Testis (tissue), 3 donors: ENCODE measurements around the gene LRP1. TPM values are rescaled to one million over a fixed set of nuclear protein-coding genes. Genes with fewer than 3 reads are reported as not detected.

ENCODE experiments used
- DNase-seq: peaks from one replicate; pipeline ENCODE4 v3.0.0-alpha.2; 2019
- H3K27ac ChIP-seq, 2 donors: fragments of 200-600 bp; sonication (generic); one replicate each; pipeline ENCODE4 v1.5.1; 2019
- H3K27me3 ChIP-seq: fragments of 200-600 bp; sonication (generic); one replicate; pipeline ENCODE4 v1.5.1; 2019
- H3K36me3 ChIP-seq: fragments of 200-600 bp; sonication (generic); one replicate; pipeline ENCODE4 v1.5.1; 2017; ENCODE audit warnings: low read depth; ENCODE audit errors: missing control alignments
- H3K4me1 ChIP-seq: fragments of 200-600 bp; sonication (generic); one replicate; pipeline ENCODE4 v1.5.1; 2019
- H3K4me3 ChIP-seq, 2 donors: fragments of 200-600 bp; sonication (generic); one replicate each; pipeline ENCODE4 v1.5.1; 2017 to 2019
- H3K9me3 ChIP-seq: fragments of 200-600 bp; sonication (generic); one replicate; pipeline ENCODE4 v1.5.1; 2017
- CTCF ChIP-seq, 3 experiments: fragments of 450-650 bp in 2 of 3; fragments of 200-600 bp in 1 of 3; sonication (generic) in 1 of 3; IDR thresholded peaks; one replicate each; pipeline ENCODE4 v1.5.1; 2016 to 2019; ENCODE audit warnings: antibody characterized with exemption in 3 of 3, mild to moderate bottlenecking in 2 of 3, moderate library complexity in 1 of 3
- POLR2A ChIP-seq: fragments of 450-650 bp; IDR thresholded peaks from one replicate; pipeline ENCODE4 v1.6.1; 2017; ENCODE audit warnings: antibody characterized with exemption, mild to moderate bottlenecking, moderate library complexity
- WGBS, 2 donors: methylation state at CpG; one replicate each; pipeline ENCODE4 v1.1.5; 2018; 5-methylcytosine and 5-hydroxymethylcytosine counted together
- intact Hi-C: fragments of 100-400 bp; cut with DNase I; formaldehyde crosslinking; loops from one replicate; pipeline ENCODE4 v1.15.1; 2023; ENCODE audit warnings: low total_unique reads
- polyA plus RNA-seq: library from polyadenylated mRNA; stranded (reverse); fragments of 350-450 nt; fragmentation: Illumina TruSeq; extraction: RNeasy Lipid Tissue Mini Kit (QIAGEN cat#74804); gene quantifications from one replicate; pipeline ENCODE4 v1.2.3, GENCODE V29; 2014; ENCODE audit warnings: low read depth, low replicate concordance; ENCODE audit not compliant: insufficient read depth
- total RNA-seq, 2 donors: library from RNA; depleted of rRNA; stranded (reverse); fragments of >200 nt; gene quantifications; one replicate each; pipeline ENCODE4 v1.2.3, GENCODE V29; 2016

Gene LRP1
- total and polyA plus RNA-seq, 3 donors from 2014 or later, result 82.4 to 200 (median 135) TPM

- H3K27me3 ChIP-seq, result no peaks in the 10 kb centered on the region
- no peak overlapping the region for H3K27ac ChIP-seq
- DNase-seq, result no peak
- no peaks in the 10 kb centered on the region for H3K36me3 ChIP-seq
- WGBS, 2 donors, result 85 to 88% methylated on average over 10 of the region's 10 CpGs
- intact Hi-C loops, result no loop called here
- TF ChIP-seq CTCF (IDR thresholded peaks at IDR 0.05) (no peak), POLR2A (no peak)
- no peaks in the 10 kb centered on the region for H3K9me3 ChIP-seq
- H3K4me3 ChIP-seq, result no peak overlapping the region
- peaks cover 23% of the 10 kb centered on the region for H3K4me1 ChIP-seq
These were observed 106.3 kb downstream of the LRP1 start for GRCh38 chr12:57234571-57235016.

- H3K4me3 ChIP-seq, result no peak overlapping the region
- no peak for DNase-seq
- 72 to 75% methylated on average over 12 to 23 of the region's 26 CpGs for WGBS, 2 donors
- TF ChIP-seq CTCF (IDR thresholded peaks at IDR 0.05) (no peak), POLR2A (no peak)
- no peaks in the 10 kb centered on the region for H3K27me3 ChIP-seq
- no peaks in the 10 kb centered on the region for H3K9me3 ChIP-seq
- H3K36me3 ChIP-seq, result no peaks in the 10 kb centered on the region
- H3K4me1 ChIP-seq, result peaks cover 25% of the 10 kb centered on the region
- intact Hi-C loops, result no loop called here
- no peak overlapping the region for H3K27ac ChIP-seq
These were observed 106.9 kb downstream of the LRP1 start for GRCh38 chr12:57235017-57235727.

GRCh38 chr12:57235728-57236131 is 107.4 kb downstream of the LRP1 start:
- peaks cover 25% of the 10 kb centered on the region for H3K4me1 ChIP-seq
- TF ChIP-seq CTCF (IDR thresholded peaks at IDR 0.05) (no peak), POLR2A (no peak)

GRCh38 chr12:57236201-57236924 is 108.1 kb downstream of the LRP1 start:
- no peaks in the 10 kb centered on the region for H3K9me3 ChIP-seq
- peaks cover 24% of the 10 kb centered on the region for H3K4me1 ChIP-seq
- TF ChIP-seq CTCF (IDR thresholded peaks at IDR 0.05) (no peak), POLR2A (no peak)
- WGBS, 2 donors, result 35 to 53% methylated on average over 13 to 40 of the region's 40 CpGs
- intact Hi-C loops, result no loop called here
- H3K36me3 ChIP-seq, result no peaks in the 10 kb centered on the region
- DNase-seq, result no peak
- H3K27ac ChIP-seq, result no peak overlapping the region
- no peaks in the 10 kb centered on the region for H3K27me3 ChIP-seq
- no peak overlapping the region for H3K4me3 ChIP-seq

More at GRCh38 chr12:57235728-57236131, 107.4 kb downstream of the LRP1 start:
- intact Hi-C loops, result no loop called here
- Histone ChIP-seq H3K27me3 (no peaks in the 10 kb centered on the region), H3K4me3 (no peak overlapping the region), H3K9me3 (no peaks in the 10 kb centered on the region), H3K36me3 (no peaks in the 10 kb centered on the region), H3K27ac (no peak overlapping the region)
- WGBS, 2 donors, result 40 to 75% methylated on average over 1 to 8 of the region's 8 CpGs
- DNase-seq, result no peak
